Right forelimb (tissue), 1 donor: ENCODE measurements around the gene POLR2M.

Experiments used
- DNase-seq: peaks from one replicate; pipeline ENCODE4 v3.0.0-alpha.2; 2018

Gene POLR2M

GRCh38 chr15:57741089-57741488, 34.6 kb downstream of the POLR2M start:
- DNase-seq: no peak

- no peak for DNase-seq
Observed at GRCh38 chr15:57743424-57743823, 36.9 kb downstream of the POLR2M start.

DNA sequence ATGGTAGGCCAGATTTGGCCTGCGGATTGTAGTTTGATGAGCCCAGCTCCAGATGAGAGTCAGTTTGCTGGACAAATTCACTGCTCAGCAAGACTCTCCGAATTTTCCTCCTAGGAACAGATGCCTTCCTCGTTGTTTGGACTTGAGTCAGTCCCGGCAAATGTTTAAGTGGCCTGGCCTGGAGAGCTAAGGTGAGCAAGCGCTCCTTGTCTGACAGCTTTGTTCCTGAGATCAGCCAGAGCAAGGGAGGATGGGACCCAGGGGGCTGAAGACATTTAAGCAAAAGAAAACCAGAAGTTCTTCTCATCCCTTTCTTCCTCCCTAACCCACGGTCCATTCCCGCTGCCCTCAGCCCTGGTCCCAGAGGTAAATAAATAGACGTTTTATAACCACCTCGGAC, 40.3 kb downstream of the POLR2M start:
- no peak for DNase-seq

- peak; percentile 56 for DNase-seq
Observed at GRCh38 chr15:57747206-57747896, 40.8 kb downstream of the POLR2M start.

DNA sequence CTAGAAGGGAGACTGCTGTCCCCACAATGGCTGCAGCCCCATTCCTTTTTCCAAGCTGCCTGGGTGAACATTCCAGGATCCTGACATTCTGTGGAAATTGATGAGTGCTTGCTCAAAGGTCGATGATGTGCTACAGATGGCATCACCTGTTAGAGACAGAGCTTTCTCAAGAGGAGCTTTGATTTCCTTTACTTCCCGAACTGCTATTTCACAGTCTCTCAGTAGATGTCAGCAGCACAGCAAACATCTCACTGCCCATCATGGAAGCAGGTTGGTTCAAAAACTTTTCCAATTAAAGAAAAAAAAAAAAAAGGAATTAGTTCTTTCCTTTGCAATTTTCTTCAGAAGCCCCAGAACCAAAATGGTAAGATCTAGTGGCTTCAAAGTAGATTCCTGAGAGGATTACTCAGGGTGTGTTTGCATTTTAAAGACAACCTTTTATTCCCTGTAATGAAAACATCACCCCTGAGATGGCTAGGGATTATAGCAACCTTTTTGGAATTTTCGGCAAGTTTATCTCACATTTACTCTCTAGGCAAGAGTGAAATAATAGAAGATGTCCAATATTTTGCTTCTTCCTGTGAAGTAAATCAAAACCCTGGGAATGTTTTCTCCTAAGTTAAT, 44.8 kb downstream of the POLR2M start:
- no peak for DNase-seq

- DNase-seq: no peak
Observed at GRCh38 chr15:57752436-57752835, 45.9 kb downstream of the POLR2M start.

GRCh38 chr15:57752840-57753239, 46.3 kb downstream of the POLR2M start:
- DNase-seq: no peak

DNA sequence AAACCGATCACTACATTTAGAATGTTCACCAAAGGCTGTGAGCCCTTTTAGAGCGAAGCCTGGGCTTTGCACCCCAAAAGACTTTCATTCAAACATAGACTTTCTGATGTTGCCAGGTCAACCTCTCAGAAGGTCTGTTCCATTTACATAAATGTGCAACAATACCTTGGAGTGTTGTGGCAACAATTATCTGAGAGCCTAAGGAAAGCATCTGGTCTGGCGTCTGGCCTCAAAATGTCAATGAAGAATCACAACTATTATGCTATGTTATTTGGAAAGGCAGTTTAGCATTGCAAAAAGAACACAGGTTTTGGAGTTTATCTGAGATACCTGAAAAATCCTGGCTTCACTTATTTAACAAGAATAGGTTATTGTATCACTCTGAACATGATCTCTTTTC, 50.0 kb downstream of the POLR2M start:
- no peak for DNase-seq

DNA sequence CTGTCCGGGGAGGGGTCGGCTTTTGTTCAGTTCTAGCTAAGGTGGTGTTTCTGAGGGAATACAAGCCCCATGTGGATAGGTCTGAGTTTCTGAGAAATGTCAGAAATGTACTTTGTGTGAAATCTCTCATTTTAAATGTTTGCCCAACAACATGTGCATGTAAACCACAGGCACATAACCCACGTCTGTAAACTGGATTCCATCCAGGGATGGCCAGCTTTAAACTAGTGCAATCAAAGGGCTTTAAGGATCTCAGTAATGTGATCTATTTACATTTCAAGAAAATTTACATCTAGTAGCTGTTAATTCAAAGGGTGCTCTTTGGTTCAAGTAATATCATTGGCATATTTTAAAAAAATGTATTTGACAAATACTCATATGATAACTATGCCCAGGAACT, 52.0 kb downstream of the POLR2M start:
- no peak for DNase-seq

- no peak for DNase-seq
Observed at GRCh38 chr15:57761562-57761961, 55.0 kb downstream of the POLR2M start.

- DNase-seq: no peak
Observed at GRCh38 chr15:57762302-57762701, 55.8 kb downstream of the POLR2M start.

GRCh38 chr15:57763176-57763964, 56.9 kb downstream of the POLR2M start:
- DNase-seq: no peak
